ENCODE measurements around the gene SLFN5. TPM values are rescaled to one million over a fixed set of nuclear protein-coding genes. Genes with fewer than 3 reads are reported as not detected.
"Not testable (repeated sequence)": the region's sequence is repeated elsewhere in the genome, so short reads cannot be mapped to it uniquely, and the experiment has no call there.

Gene SLFN5
- polyA plus RNA-seq, 1 experiment, result 32.6 TPM

DNA sequence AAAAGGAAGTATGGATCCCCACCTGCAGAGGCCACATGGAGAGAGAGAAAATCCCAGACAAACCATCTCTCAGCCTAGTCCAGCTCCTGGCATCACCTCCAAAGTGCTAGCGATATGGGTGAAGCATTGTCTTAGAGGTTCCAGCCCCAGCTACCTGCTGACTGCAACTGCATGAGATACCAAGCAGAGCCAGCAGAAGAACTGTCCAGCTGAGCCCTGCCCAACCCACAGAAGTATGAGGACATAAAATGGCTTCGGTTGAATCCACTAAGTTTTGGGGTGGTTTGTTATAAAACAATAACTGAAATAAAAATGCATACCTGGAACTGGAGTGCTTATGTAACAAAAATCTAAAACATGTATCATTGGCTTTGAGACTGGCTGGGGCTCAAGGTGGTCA, 20.4 kb upstream of the SLFN5 start:
- H3K36me3 ChIP-seq (ENCODE audit: control insufficient read depth, insufficient read depth, low read length), result no peaks in the 10 kb centered on the region
- no peak overlapping the region for H3K4me3 ChIP-seq (ENCODE audit: low read depth, low read length)
- peaks cover 1% of the 10 kb centered on the region for H3K27me3 ChIP-seq (ENCODE audit: control insufficient read depth, insufficient read depth, low read length)
- TF ChIP-seq CTCF (IDR thresholded peaks at IDR 0.05; ENCODE audit: insufficient read depth, low read depth, low read length), result no peak
- POLR2A ChIA-PET, result no interaction called here
- CTCF ChIA-PET, result no interaction called here
- DNase-seq (ENCODE audit: low read depth), result no peak

DNA sequence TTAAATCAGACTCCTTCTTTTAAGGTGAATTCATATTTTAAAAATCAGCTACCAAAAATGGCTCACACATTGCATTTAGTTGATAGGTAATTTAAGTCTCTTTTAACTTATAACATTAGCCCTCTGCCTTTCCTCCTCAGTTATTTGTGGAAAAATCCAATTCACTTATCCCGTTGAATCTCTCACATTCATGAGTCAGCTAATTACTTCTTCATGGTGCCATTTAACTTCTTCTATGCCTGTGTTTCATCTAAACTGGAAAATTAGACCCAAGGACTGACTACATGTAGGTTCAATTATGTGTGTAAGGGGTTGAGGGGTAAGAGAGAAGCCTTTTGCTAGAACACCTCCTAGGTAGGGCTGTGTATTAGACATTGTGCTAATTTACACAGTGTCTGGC, 18.4 kb upstream of the SLFN5 start:
- Histone ChIP-seq H3K36me3 (ENCODE audit: control insufficient read depth, insufficient read depth, low read length) (no peaks in the 10 kb centered on the region), H3K4me3 (ENCODE audit: low read depth, low read length) (no peak overlapping the region), H3K27me3 (ENCODE audit: control insufficient read depth, insufficient read depth, low read length) (peaks cover 1% of the 10 kb centered on the region)
- ChIA-PET CTCF (interaction anchor here (1.1 kb wide), 1 partner anchor 40 kb away, joined by 3 read pairs; no protein-coding TSS in a partner anchor), POLR2A (no interaction called here)
- no peak for TF ChIP-seq CTCF (IDR thresholded peaks at IDR 0.05; ENCODE audit: insufficient read depth, low read depth, low read length)
- no peak for DNase-seq (ENCODE audit: low read depth)

DNA sequence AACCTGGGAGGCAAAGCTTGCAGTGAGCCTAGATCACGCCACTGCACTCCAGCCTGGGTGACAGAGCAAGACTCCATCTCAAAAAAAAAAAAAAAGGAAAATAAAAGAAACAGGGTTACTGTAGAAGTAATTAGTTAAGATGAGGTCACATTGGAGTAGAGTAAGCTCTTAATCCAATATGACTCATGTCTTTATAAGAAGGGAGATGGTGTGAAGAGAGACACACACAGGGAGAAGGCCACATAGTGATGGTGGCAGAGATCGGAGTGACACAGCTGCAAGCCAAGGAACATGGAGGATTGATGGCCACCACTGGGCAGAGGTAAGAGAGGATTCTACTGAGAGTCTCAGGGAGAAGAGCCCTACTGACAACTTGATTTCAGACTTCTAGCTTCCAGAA, 15.3 kb upstream of the SLFN5 start:
- no peak for TF ChIP-seq CTCF (IDR thresholded peaks at IDR 0.05; ENCODE audit: insufficient read depth, low read depth, low read length)
- Histone ChIP-seq H3K36me3 (ENCODE audit: control insufficient read depth, insufficient read depth, low read length) (no peaks in the 10 kb centered on the region), H3K27me3 (ENCODE audit: control insufficient read depth, insufficient read depth, low read length) (peaks cover 2% of the 10 kb centered on the region), H3K4me3 (ENCODE audit: low read depth, low read length) (no peak overlapping the region)
- ChIA-PET CTCF (no interaction called here), POLR2A (no interaction called here)
- DNase-seq (ENCODE audit: low read depth), result no peak

DNA sequence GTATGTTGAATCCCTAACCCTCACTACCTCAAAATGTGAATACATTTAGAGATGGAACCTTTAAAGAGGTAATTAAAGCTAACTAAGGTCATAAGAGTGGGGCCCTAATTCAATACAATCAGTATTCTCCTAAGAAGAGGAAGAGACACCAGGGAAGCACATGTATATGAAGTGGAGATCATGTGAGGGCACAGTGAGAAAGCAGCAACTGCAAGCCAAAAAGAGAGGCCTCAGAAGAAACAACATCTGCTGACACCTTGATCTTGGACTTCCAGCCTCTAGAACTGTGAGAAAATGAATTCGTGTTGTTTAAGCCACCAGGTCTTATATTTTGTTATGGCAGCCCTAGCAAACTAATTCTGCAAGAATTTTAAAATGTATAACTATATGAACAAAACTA, 13.2 kb upstream of the SLFN5 start:
- POLR2A ChIA-PET, result no interaction called here

DNA sequence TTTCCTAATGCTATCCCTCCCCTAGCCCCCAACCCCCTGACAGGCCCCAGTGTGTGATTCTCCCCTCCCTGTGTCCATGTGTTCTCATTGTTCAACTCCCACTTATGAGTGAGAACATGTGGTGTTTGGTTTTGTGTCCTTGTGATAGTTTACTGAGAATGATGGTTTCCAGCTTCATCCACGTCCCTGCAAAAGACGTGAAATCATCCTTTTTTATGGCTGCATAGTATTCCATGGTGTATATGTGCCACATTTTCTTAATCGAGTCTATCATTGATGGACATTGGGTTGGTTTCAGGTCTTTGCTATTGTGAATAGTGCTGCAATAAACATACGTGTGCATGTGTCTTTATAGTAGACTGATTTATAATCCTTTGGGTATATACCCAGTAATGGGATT, 8.6 kb upstream of the SLFN5 start:
- CTCF ChIA-PET; POLR2A ChIA-PET; H3K27me3 ChIP-seq (ENCODE audit: control insufficient read depth, insufficient read depth, low read length); DNase-seq (ENCODE audit: low read depth); H3K4me3 ChIP-seq (ENCODE audit: low read depth, low read length); H3K36me3 ChIP-seq (ENCODE audit: control insufficient read depth, insufficient read depth, low read length): not testable (repeated sequence)

More for the DNA sequence above, 13.2 kb upstream of the SLFN5 start:
- Histone ChIP-seq H3K27me3 (ENCODE audit: control insufficient read depth, insufficient read depth, low read length) (peaks cover 2% of the 10 kb centered on the region), H3K36me3 (ENCODE audit: control insufficient read depth, insufficient read depth, low read length) (no peaks in the 10 kb centered on the region), H3K4me3 (ENCODE audit: low read depth, low read length) (no peak overlapping the region)
- no peak for TF ChIP-seq CTCF (IDR thresholded peaks at IDR 0.05; ENCODE audit: insufficient read depth, low read depth, low read length)
- CTCF ChIA-PET, result no interaction called here
- no peak for DNase-seq (ENCODE audit: low read depth)

DNA sequence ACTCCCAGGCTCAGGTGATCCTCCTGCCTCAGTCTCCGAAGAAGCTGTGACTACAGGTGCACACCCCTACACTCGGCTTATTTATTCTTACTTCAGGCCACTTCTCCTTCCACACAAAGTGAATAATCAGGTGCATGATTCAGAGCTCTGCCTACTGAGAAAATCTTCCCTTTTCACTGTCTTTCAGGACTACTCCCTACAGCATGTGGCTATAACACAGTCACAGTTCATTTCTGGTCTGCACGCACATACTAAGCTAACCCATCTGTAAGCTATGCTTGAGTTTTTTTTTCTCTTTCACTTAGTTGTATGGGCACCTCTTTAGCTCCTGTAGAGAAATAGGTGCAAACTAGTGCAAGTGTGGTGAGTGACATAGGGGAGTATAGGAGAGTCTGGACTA, 7.6 kb upstream of the SLFN5 start:
- CTCF ChIA-PET, result interaction anchor here (0.6 to 1.3 kb wide), 2 partner anchors 44 to 111 kb away, joined by 3 read pairs; no protein-coding TSS in a partner anchor
- DNase-seq (ENCODE audit: low read depth), result no peak
- TF ChIP-seq CTCF (IDR thresholded peaks at IDR 0.05; ENCODE audit: insufficient read depth, low read depth, low read length), result no peak
- H3K27me3 ChIP-seq (ENCODE audit: control insufficient read depth, insufficient read depth, low read length), result peaks cover 2% of the 10 kb centered on the region; the same call in 1 of the 2 replicates
- no peak overlapping the region for H3K4me3 ChIP-seq (ENCODE audit: low read depth, low read length)
- POLR2A ChIA-PET, result no interaction called here
- no peaks in the 10 kb centered on the region for H3K36me3 ChIP-seq (ENCODE audit: control insufficient read depth, insufficient read depth, low read length)
